Heart left ventricle (tissue), 13 donors: Measurements from ENCODE around the gene CACNA2D3.

Experiments
- CTCF ChIP-seq, 12 donors: fragments of 200-600 bp; sonication (generic) in 4 of 12; IDR thresholded peaks; one replicate each; pipeline versions ENCODE4 v1.5.0 to v1.8.0; 2018 to 2022; ENCODE audit warnings: antibody characterized with exemption in 12 of 12, mild to moderate bottlenecking in 5 of 12
- POLR2A ChIP-seq, 2 donors: fragments of 450-650 bp; IDR thresholded peaks; one replicate each; pipeline ENCODE4 v1.6.1; 2017; ENCODE audit warnings: antibody characterized with exemption in 2 of 2, mild to moderate bottlenecking in 2 of 2, moderate library complexity in 2 of 2
- donor health status: ischemic (EF 13 %, LVEDD 7.1; RV severe dilation, severe dysfunction).
- donor health status: DM: no; HTN: yes; CAD: no.
- donor health status: DM: no; HTN: no; CAD: no.
- donor health status: ischemic (EF 25% LVEDD 6.9; RV normal size, moderate dysfunction).
- donor health status: ischemic (EF 25% LVEDD 5.7; RV mildly dilated, moderate dysfunction).
- donor health status: ischemic (EF 35%, LVEDD 5.7; RV mildly dilated, moderate dysfunction).
- donor health status: nonischemic (EF 11% LVEDD 7.7; RV severe dilation, severe dysfunction).
- donor health status: DM: yes; HTN: yes; CAD: no.
- donor health status: PGD.
- donor health status: ischemic (EF 29% LVEDD 5.4; RV normal size, mild dysfunction).
- donor health status: nonischemic (EF 23%, LVEDD 6.1; RV moderate dilation, normal function).

GRCh38 chr3:54547051-54547450 lies 424.7 kb downstream of the CACNA2D3 start:
- no peak for TF ChIP-seq CTCF (IDR thresholded peaks at IDR 0.05)
- TF ChIP-seq POLR2A (IDR thresholded peaks at IDR 0.05): no peak
